Measurements from ENCODE around the gene S100G.
"Not testable (repeated sequence)": the region's sequence is repeated elsewhere in the genome, so short reads cannot be mapped to it uniquely, and the experiment has no call there.

Gene S100G

GRCh38 chrX:16619024-16619423 is 30.9 kb upstream of the S100G start:
- Histone ChIP-seq H3K27ac (ENCODE audit: low read length) (no peak overlapping the region), H3K4me3 (ENCODE audit: low read length) (no peak overlapping the region), H3K36me3 (replicated peaks; ENCODE audit: insufficient read depth, low read length) (no peaks in the 10 kb centered on the region), H3K9me3 (replicated peaks; ENCODE audit: insufficient read depth, low read length) (no peaks in the 10 kb centered on the region), H3K27me3 (replicated peaks; ENCODE audit: insufficient read depth, low read length) (no peaks in the 10 kb centered on the region), H3K9ac (ENCODE audit: low read length) (no peak overlapping the region), H2AFZ (ENCODE audit: low read length) (no peak overlapping the region), H3K4me1 (ENCODE audit: low read length) (no peaks in the 10 kb centered on the region), H3K4me2 (ENCODE audit: low read depth, low read length) (no peak overlapping the region), H4K20me1 (ENCODE audit: insufficient read depth, low read length) (no peaks in the 10 kb centered on the region), H3K9me2 (replicated peaks; ENCODE audit: insufficient read depth, low read length) (no peaks in the 10 kb centered on the region), H3F3A (ENCODE audit: insufficient read depth, low read length) (no peaks in the 10 kb centered on the region), H3K79me2 (ENCODE audit: low read length) (no peaks in the 10 kb centered on the region)
- DNase-seq = no peak
- TF ChIP-seq, protein P1, sequence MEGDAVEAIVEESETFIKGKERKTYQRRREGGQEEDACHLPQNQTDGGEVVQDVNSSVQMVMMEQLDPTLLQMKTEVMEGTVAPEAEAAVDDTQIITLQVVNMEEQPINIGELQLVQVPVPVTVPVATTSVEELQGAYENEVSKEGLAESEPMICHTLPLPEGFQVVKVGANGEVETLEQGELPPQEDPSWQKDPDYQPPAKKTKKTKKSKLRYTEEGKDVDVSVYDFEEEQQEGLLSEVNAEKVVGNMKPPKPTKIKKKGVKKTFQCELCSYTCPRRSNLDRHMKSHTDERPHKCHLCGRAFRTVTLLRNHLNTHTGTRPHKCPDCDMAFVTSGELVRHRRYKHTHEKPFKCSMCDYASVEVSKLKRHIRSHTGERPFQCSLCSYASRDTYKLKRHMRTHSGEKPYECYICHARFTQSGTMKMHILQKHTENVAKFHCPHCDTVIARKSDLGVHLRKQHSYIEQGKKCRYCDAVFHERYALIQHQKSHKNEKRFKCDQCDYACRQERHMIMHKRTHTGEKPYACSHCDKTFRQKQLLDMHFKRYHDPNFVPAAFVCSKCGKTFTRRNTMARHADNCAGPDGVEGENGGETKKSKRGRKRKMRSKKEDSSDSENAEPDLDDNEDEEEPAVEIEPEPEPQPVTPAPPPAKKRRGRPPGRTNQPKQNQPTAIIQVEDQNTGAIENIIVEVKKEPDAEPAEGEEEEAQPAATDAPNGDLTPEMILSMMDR (IDR thresholded peaks at IDR 0.05; ENCODE audit: low read length) = no peak
- TF ChIP-seq EZH2phosphoT487 (IDR thresholded peaks at IDR 0.05; ENCODE audit: low read length) = no peak

GRCh38 chrX:16628511-16628910 is 21.4 kb upstream of the S100G start:
- H3K36me3 ChIP-seq (replicated peaks; ENCODE audit: insufficient read depth, low read length); H3K9me3 ChIP-seq (replicated peaks; ENCODE audit: insufficient read depth, low read length); H3K4me3 ChIP-seq (ENCODE audit: low read length); H2AFZ ChIP-seq (ENCODE audit: low read length); H3K4me2 ChIP-seq (ENCODE audit: low read depth, low read length); H3F3A ChIP-seq (ENCODE audit: insufficient read depth, low read length); H4K20me1 ChIP-seq (ENCODE audit: insufficient read depth, low read length); H3K27me3 ChIP-seq (replicated peaks; ENCODE audit: insufficient read depth, low read length); H3K4me1 ChIP-seq (ENCODE audit: low read length); DNase-seq; H3K79me2 ChIP-seq (ENCODE audit: low read length); H3K27ac ChIP-seq (ENCODE audit: low read length); H3K9ac ChIP-seq (ENCODE audit: low read length); H3K9me2 ChIP-seq (replicated peaks; ENCODE audit: insufficient read depth, low read length): not testable (repeated sequence)

DNA sequence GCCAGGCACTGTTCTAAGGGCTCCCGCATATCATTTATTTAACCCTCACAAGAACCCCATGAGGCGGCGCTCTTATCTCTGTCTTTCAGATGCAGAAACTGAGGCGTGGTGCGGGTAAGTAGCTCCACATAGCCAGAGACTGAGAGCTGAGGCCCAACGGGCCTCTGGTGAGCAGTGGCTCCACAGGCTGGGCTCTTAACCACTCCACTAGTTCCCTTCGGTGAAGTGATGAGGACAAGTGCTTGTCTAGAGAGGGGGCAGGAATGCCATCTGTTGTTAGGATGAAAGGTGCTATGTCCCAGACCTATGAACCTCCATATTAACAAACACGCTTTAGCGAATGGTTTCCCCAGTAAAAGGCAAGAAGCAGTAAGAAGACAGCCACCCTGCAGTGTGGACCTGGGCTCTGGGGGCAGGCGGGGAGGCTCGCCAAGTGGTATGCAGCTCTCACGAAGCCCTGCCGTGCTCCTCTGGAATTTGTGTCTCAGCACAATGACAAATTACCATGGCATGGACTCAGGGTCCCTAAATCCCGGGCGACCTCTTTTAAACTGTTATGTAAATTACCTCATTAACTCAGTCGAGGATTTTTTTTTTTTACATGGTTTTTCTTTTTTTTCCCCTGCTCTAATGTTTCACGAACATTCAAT is 20.9 kb upstream of the S100G start:
- H2AFZ ChIP-seq (ENCODE audit: low read length) = no peak overlapping the region

GRCh38 chrX:16629909-16630308 is 20.0 kb upstream of the S100G start:
- Histone ChIP-seq H3K9me2 (replicated peaks; ENCODE audit: insufficient read depth, low read length) (no peaks in the 10 kb centered on the region), H3K4me3 (ENCODE audit: low read length) (no peak overlapping the region), H3K9me3 (replicated peaks; ENCODE audit: insufficient read depth, low read length) (no peaks in the 10 kb centered on the region), H3K36me3 (replicated peaks; ENCODE audit: insufficient read depth, low read length) (no peaks in the 10 kb centered on the region), H4K20me1 (ENCODE audit: insufficient read depth, low read length) (no peaks in the 10 kb centered on the region), H3K9ac (ENCODE audit: low read length) (no peak overlapping the region), H2AFZ (ENCODE audit: low read length) (no peak overlapping the region), H3K4me1 (ENCODE audit: low read length) (no peaks in the 10 kb centered on the region), H3K27ac (ENCODE audit: low read length) (no peak overlapping the region), H3K4me2 (ENCODE audit: low read depth, low read length) (no peak overlapping the region), H3F3A (ENCODE audit: insufficient read depth, low read length) (no peaks in the 10 kb centered on the region), H3K27me3 (replicated peaks; ENCODE audit: insufficient read depth, low read length) (no peaks in the 10 kb centered on the region), H3K79me2 (ENCODE audit: low read length) (no peaks in the 10 kb centered on the region)
- TF ChIP-seq, protein P1 (IDR thresholded peaks at IDR 0.05; ENCODE audit: low read length) = no peak
- TF ChIP-seq EZH2 (optimal IDR thresholded peaks at IDR 0.05; ENCODE audit: low read depth, low read length) (no peak), EZH2phosphoT487 (IDR thresholded peaks at IDR 0.05; ENCODE audit: low read length) (no peak)
- no peak for DNase-seq

More for the DNA sequence above, 20.9 kb upstream of the S100G start:
- Histone ChIP-seq H3K4me1 (ENCODE audit: low read length) (no peaks in the 10 kb centered on the region), H3K79me2 (ENCODE audit: low read length) (no peaks in the 10 kb centered on the region), H3K27ac (ENCODE audit: low read length) (no peak overlapping the region), H3F3A (ENCODE audit: insufficient read depth, low read length) (no peaks in the 10 kb centered on the region), H3K9ac (ENCODE audit: low read length) (no peak overlapping the region), H4K20me1 (ENCODE audit: insufficient read depth, low read length) (no peaks in the 10 kb centered on the region), H3K36me3 (replicated peaks; ENCODE audit: insufficient read depth, low read length) (no peaks in the 10 kb centered on the region), H3K4me2 (ENCODE audit: low read depth, low read length) (no peak overlapping the region), H3K4me3 (ENCODE audit: low read length) (no peak overlapping the region), H3K9me3 (replicated peaks; ENCODE audit: insufficient read depth, low read length) (no peaks in the 10 kb centered on the region), H3K9me2 (replicated peaks; ENCODE audit: insufficient read depth, low read length) (no peaks in the 10 kb centered on the region), H3K27me3 (replicated peaks; ENCODE audit: insufficient read depth, low read length) (no peaks in the 10 kb centered on the region)
- no peak for DNase-seq
- TF ChIP-seq EZH2 (optimal IDR thresholded peaks at IDR 0.05; ENCODE audit: low read depth, low read length) (no peak), EZH2phosphoT487 (IDR thresholded peaks at IDR 0.05; ENCODE audit: low read length) (no peak)
- TF ChIP-seq, protein P1 (IDR thresholded peaks at IDR 0.05; ENCODE audit: low read length) = no peak

Data from MM.1S (cell line).